Fibroblast of mammary gland (primary cell): ENCODE data around the gene MXRA8.

Source experiments
- DNase-seq: peaks from one replicate; pipeline ENCODE4 v3.0.0-alpha.2; 2010; ENCODE audit warnings: low read depth
- H3K4me3 ChIP-seq: 2 replicates; pipeline ENCODE4 v1.5.1; 2011; ENCODE audit warnings: low read depth, mild to moderate bottlenecking, low read length, moderate library complexity; ENCODE audit not compliant: control insufficient read depth
- TF ChIP-seq, protein P1 (sequence below): conservative IDR thresholded peaks from 2 replicates; pipeline ENCODE4 v1.5.1; 2011; ENCODE audit warnings: low read depth, low read length, inconsistent platforms; ENCODE audit not compliant: control insufficient read depth, insufficient read depth

The MXRA8 gene

DNA sequence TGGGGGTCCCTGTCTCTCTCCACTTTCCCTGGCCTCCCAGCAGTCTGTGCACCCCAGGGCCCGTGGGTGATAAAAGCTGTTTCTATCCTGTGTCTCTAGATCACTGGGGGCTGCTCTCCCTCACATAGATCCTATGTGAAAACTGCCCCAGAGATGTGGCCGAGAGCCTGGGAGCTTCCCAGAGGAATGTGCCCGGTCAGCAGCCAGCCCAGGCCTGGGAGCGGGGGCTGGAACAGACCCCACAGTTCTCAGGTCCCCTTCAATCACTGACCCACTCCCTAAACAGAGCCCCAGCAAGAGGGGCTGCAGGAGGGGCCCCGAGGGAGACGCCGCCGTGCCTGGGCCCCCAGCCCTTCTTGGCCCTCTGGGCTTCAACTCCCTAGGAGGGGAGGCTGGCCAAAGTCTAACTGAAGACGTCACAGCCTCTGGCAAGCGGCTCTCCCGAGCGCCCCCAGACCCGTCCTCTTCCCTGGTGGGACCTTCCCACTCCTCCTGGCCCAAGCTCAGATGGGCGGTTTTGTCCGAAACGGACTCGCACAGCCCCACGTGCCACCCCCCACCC is 403 bp downstream of the MXRA8 start:
- H3K4me3 ChIP-seq, result peak overlapping the region; percentile 86
- no peak for DNase-seq
- TF ChIP-seq, protein P1, sequence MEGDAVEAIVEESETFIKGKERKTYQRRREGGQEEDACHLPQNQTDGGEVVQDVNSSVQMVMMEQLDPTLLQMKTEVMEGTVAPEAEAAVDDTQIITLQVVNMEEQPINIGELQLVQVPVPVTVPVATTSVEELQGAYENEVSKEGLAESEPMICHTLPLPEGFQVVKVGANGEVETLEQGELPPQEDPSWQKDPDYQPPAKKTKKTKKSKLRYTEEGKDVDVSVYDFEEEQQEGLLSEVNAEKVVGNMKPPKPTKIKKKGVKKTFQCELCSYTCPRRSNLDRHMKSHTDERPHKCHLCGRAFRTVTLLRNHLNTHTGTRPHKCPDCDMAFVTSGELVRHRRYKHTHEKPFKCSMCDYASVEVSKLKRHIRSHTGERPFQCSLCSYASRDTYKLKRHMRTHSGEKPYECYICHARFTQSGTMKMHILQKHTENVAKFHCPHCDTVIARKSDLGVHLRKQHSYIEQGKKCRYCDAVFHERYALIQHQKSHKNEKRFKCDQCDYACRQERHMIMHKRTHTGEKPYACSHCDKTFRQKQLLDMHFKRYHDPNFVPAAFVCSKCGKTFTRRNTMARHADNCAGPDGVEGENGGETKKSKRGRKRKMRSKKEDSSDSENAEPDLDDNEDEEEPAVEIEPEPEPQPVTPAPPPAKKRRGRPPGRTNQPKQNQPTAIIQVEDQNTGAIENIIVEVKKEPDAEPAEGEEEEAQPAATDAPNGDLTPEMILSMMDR, result no peak

GRCh38 chr1:1356796-1357401 is 1.5 kb downstream of the MXRA8 start:
- no peak for DNase-seq
- peak overlapping the region; percentile 86 for H3K4me3 ChIP-seq
- TF ChIP-seq, protein P1, result no peak

DNA sequence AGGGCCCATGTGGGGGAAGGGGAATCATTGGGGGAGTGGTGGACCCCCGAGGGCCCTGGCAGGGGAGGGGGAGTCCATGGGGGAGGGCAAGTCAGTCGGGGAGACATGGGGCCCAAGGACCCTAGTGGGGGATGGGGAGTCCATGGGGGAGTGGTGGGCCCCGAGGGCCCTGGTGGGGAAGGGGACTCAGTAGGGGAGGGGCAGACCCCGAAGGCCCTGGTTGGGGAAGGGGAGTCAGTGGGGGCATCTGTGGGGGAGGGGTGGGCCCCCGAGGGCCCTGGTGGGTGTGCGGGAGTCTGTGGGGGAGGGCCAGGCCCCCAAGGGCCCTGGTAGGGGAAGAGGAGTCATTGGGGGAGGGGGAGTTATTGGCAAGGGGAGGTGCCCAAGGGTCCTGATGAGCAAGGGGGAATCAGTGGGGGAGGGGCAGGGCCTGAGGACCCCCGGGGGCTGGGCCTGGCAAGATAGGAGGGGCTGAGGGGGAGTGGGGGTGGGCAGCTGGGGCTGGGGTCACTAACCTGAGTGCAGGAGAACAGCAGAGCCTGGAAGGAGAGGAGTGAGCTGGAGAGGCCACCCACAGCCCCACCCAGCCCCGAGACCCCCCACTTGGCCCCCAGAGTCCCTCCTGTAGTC is 2.1 kb downstream of the MXRA8 start:
- peak overlapping the region; percentile 86 for H3K4me3 ChIP-seq
- no peak for DNase-seq
- TF ChIP-seq, protein P1, result no peak

DNA sequence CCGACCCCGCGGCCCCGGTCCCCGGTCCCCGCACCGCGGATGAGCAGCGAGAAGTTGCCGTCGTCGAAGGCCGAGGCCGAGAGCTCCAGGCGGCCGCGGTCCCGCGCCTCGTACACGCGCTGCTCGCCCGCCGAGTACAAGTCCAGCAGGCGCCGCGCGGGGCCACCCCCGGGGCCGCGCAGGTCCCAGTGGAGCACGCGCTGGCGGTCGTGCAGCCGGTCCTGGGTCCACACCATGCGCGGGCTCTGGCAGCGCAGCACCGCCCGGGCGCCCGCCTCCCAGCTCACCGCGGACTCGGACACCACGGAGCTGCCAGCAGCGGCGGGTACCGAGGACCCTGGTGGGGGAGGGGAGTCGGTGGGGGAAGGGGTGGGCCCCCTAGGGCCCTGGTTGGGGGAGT is 2.9 kb downstream of the MXRA8 start:
- TF ChIP-seq, protein P1, result no peak
- peak; percentile 42 for DNase-seq
- no peak overlapping the region for H3K4me3 ChIP-seq

DNA sequence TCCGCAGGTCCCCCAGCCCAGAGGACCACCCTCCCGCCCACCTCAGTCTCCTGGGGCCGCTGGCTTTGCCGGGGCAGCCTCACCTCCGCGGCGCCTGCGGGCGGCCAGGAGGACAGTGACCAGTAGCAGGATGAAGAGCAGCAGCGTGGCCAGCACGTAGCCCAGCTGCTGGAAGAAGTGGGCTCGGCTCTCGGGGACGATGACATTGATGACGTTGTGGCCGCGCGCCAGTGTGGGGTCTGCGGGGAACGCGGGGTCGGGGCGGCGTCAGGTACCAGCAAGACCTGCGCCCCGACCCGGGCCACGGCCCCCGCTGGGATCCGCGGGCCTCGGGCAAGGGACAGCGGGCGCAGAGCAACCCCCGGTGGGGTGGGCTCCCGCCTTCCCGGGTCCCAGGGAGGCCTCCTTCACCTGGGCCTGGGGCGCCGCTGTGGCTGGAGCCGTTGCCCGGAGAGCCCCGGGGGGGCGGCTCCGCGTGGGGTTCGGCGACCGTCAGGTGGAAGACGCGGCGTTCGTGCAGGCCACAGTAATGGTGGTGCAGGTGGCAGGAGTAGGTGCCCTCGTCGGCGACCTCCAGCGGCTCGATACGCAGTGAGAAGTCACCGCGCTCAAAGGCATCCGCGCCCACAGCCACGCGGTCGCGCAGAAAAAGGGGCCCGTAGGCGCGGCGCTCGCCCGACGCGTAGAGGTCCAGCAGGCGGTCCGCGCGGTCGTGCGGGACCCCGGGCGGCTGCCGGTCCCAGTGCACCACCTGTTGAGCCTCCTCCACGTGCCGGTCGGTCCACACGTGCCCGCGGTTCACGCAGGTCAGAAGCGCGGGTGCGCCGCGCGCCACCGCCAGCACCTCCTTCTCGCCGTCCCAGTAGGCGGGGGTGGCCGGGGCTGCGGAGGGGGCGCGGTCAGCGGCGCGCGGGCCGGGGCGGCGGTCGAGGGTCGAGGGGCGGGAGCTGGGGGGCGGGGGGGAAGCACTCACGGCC is 3.8 kb downstream of the MXRA8 start:
- H3K4me3 ChIP-seq, result no peak overlapping the region
- TF ChIP-seq, protein P1, result no peak
- DNase-seq, result no peak

DNA sequence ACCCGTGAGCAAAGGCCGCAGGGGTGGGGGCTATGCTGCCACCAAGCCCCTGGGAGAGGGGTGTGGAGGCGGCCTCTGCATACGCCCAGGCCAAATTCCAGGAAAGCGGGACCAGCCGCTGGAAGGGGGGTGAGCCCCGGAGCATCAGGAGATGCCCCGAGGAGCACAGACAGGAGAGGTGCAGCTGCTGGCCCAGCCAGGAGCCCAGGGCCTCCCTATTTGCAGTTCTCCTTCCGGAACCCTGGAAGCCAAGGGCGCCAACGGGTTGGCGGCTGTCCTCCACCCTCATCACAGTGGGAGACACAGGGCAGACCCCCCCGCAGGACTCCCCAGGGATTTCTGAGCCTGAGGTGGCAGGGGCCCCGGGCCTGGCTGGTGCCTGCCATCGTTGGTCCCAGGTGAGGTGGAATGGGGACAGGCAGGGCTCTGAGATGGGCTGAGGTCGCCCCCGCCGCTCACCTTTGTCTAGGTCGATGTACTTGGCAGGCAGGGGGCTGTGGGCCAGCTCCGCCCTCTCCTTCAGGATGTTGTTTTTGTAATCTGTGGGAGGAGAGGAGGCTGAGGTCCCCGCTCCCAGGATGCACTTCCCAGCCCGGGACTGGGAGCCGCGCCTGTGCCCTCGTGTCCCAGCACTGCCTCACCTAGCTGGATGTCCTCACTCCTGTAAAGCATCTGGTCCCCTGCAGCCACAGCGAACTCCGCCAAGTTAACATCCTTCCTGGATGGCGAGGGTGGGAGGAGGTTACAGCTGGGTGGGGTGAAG is 4.8 kb downstream of the MXRA8 start:
- H3K4me3 ChIP-seq, result no peak overlapping the region
- DNase-seq, result no peak
- TF ChIP-seq, protein P1, result no peak
